GM18520 (cell line): ENCODE data around the gene HTRA3.

ENCODE experiments used
- ATAC-seq: cut with Tn5 transposase; IDR thresholded peaks from one replicate; pipeline ENCODE4 v1.9.1; 2021; ENCODE audit not compliant: unreplicated experiment

The HTRA3 gene

DNA sequence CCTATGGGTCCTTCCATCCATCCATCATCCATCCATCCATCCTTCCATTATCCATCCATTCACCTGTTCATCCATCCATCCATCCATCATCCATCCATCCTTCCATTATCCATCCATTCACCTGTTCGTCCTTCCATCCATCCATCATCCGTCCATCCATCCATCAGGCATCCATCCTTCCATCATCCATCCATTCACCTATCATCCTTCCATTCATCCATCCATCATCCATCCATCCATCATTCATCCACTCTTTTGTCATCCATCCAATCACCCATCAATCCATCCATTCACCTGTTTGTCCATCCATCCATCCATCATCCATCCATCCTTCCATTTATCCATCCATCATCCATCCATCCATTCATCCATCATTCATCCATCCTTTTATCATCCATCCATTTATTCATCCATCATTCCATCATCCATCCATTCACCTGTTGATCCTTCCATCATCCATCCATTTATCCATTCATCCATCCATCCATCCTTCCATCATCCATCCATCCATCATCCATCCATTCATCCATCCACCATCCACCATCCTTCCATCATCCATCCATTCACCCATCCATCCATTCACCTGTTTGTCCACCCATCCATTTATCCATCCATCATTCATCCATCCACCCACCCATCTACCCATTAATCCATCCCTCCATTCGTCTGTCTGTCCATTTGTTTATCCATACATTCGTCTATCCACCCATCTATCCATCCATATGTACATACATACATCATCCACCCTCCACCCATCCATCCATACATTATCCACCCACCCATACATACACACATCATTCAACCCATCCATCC is 35.7 kb upstream of the HTRA3 start:
- no peak for ATAC-seq

GRCh38 chr4:8234715-8235114 is 34.8 kb upstream of the HTRA3 start:
- no peak for ATAC-seq

DNA sequence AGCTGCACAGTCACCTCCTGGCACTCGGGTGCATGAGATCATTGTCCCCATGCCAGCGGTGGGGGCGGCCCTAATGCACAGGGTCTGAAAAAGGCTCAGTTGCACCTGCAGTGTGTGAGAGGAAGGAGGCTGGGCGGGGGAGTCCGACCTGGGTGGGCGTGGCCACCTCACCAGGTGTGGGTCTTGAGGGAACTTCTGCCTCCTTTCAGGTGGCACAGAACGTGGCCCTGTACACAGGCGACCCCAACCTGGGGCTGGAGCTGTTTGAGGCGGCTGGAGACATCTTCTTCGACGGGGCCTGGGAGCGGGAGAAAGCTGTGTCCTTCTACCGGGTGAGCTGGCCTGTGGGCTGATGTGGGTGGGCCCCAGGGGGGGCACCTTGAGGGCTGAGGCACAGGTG is 34.3 kb upstream of the HTRA3 start:
- ATAC-seq, result no peak

GRCh38 chr4:8235686-8236085 is 33.9 kb upstream of the HTRA3 start:
- ATAC-seq, result no peak

- ATAC-seq, result no peak
Observed at GRCh38 chr4:8236106-8236919, 33.2 kb upstream of the HTRA3 start.

DNA sequence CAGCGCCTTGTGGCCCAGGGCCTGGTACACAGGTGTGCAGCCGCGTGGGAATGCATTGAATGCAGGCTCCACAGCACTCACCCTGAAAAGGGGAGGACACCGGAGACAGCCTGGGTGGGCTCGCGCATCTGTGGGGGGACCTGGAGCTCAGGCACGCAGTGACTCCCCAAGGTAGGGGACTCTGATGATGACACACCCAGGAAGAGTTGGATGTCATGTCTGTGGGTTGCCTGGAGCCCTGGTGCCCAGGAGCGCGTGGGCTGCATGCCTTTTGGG is 32.7 kb upstream of the HTRA3 start:
- ATAC-seq, result no peak

DNA sequence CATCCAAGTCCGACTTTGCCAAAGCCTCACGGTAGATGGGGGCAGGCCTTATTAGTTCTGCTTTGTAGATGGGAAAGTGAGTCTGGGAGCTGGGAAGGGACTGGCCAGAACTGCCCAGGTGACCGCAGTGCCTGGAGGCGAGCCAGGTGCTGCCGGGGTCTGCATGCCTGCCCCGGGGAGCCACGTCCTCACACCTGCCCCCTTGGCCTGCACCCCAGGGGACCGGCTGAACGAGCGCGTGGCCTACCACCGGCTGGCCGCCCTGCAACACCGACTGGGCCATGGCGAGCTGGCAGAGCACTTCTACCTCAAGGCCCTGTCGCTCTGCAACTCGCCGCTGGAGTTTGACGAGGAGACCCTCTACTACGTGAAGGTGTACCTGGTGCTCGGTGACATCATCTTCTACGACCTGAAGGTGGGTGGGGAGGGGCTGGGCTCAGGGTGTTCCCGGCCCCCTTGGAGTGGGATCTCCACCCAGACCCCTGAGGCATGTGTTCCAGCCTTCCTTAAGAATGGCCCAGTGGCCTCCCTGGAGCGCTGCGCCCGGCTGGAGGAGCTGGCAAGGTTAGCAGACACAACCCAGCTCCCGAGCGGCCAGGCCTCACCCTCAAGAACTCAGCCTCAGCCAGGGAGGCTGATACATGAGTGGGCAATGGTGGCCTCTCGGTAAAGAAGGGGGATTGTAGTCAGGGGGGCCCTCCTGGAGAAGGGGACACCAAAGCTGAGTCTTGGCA is 32.1 kb upstream of the HTRA3 start:
- no peak for ATAC-seq

- ATAC-seq, result no peak
Observed at GRCh38 chr4:8238036-8238511, 31.5 kb upstream of the HTRA3 start.

DNA sequence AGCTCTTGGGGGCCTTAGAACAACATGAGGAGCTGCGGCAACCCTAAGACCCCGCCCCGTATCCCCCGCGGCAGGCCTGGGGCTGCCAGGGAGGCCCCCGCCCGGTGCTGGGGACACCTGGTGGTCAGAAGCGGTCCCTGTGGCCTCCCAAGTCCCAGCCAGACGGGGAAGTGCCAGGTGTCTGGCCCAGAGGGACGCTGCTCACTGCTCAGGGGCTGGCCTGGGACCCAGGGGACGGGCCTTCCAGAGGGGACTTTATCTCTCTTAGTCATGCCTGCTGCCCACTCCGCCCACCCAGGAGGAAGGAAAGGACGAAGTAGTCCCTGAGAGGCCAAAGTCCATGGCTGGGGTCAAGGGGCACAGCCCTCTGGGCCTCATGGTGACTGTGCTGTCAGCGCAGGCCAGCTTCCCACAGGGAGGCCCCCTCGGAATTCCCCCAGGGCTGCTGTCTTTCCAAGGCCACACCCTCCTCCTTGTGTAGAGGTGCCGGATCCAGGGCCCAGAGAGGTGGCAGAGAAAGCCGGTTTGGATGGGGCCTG is 31.0 kb upstream of the HTRA3 start:
- ATAC-seq, result no peak

DNA sequence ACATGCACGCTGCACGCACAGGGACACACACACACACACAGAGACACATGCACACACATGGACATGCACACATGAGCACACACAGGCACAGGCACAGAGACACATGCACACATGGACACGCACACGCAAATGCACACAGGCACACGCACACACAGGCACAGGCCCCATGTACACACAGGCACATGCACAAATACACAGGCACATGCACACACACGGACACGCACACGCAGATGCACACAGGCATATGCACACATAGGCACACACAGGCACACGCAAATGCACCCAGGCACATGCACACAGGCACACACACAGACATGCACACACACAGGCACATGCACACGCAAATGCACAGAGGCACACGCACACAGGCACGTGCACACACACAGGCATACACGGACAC is 30.3 kb upstream of the HTRA3 start:
- no peak for ATAC-seq

GRCh38 chr4:8239661-8240060 is 29.9 kb upstream of the HTRA3 start:
- no peak for ATAC-seq

DNA sequence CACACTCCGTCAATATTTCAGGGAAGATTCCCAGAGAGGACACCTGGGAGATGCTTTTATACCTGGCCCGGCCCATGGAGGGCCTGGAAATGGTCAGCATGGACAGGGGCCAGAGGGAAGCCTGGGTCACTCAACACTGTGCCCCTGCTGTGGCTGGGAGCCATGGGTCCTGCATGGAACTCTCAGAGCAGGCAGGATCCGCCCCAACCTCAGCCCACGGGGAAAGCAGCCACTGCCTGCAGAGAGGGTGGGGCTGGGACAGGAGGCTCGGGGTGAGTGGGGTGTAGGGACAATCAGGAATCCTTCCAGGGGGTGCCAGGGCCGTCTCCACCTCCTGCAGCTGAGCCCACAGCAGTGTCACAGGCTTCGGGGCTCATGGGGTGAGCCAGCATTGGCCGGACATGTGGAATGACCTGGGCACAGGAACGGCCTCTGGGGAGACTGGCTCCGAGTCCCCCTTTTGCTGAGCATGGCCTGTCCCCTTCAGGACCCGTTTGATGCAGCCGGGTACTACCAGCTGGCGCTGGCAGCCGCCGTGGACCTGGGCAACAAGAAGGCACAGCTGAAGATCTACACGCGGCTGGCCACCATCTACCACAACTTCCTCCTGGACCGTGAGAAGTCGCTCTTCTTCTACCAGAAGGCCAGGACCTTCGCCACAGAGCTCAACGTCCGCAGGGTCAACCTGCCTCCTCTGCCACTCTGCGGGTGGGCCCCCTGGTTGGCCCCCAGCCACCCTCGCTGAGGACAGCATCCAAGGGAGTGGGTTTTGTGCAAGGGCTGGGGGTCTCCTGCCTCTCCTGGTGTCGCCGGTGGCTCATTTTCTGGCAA is 29.1 kb upstream of the HTRA3 start:
- ATAC-seq, result no peak

DNA sequence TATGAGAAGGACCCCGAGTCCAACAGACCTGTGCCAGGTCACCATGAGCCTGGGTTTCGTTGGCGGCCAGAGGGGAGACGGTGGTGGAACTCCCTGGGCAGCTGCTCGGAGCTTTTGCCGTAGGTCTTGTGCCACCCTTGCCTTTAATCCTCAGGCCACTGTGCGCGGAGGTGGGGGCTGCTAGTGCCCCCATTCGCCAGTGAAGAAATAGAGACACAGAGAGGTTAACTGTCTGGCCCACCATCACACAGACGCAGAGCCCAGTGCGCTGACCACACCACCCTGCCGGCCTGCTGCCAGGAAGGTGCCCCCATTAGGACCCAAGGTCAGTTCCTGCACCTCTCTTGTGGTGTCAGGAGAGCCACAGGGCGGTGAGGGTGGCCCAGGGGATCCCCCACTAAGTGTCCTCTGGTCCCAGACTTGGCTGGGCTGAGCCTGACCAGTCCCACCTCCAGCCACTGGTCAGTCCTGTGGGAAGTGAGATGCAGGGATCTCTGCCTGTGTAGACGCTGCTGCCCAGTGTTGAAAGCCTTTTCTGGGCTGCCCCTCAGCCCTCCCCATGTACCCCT is 28.3 kb upstream of the HTRA3 start:
- ATAC-seq, result no peak

GRCh38 chr4:8241895-8242696 is 27.5 kb upstream of the HTRA3 start:
- no peak for ATAC-seq

DNA sequence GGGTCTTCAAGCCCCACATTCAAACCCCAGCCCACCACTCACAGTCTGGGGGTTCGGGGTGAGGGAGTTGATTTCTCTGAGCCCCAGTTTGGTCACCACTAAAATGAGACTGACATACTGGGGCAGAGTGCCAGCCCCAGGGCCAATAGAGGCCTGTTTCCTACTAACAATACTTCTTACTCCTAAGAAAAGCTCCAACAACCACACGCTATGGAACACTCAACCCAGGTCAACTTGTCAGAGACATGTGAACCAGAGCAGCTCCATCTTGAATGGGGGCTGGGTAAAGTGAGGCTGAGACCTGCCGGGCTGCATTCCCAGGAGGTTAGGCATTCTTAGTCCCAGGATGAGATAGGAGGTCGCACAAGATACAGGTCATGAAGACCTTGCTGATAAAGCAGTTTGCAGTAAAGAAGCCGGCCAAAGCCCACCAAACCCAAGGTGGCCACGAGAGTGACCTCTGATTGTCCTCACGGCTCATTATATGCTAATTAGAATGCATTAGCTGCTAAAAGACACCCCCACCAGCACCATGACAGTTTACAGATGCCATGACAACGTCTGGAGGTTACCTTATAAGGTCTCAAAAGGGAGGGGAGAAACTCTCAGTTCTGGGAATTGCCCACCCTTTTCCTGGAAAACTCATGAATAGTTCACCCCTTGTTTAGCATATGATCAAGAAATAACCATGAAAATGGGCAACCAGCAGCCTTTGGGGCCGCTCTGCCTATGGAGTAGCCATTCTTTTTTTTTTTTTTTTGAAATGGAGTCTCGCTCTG is 26.6 kb upstream of the HTRA3 start:
- ATAC-seq, result no peak

DNA sequence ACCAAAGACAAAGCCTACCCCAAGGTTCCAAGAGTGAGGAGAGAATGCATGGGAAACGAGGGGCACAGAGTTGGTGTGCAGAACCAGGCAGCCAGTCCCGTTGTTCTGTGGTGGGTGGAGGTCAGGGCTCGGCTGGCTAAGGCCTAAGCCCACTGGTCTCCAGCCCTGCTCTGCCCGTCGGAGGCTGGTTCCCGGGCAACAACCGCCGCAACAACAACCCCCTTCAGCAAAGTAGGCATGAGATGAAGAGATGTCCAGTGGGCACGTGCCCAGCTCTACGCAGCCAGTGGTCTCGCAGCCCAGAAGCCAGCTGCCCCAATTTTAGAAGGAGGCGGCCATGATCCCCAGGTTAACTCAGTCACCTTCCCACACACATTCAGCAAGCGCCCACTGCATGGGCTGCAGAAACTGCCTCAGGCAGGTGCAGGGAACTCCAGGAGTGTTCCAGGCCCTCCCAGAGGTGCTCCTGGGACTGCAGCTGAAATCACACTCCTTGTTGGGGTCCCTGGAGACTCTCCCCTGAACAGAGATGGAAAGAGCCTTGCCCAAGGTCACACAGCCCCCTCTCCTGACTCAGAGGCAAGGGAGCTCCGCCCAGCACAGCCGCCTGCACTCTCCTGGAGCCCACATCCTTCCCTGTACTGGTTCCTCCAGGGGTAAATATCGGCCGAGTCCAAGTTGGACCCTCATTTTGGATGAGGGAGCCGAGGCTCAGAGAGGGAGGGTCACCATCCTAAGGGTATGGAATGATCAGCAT is 25.4 kb upstream of the HTRA3 start:
- no peak for ATAC-seq

- no peak for ATAC-seq
Observed at GRCh38 chr4:8244931-8245460, 24.6 kb upstream of the HTRA3 start.
